GM21737 (cell line): ENCODE results near the gene PTPRD.

Experiments
- ATAC-seq: cut with Tn5 transposase; IDR thresholded peaks from one replicate; pipeline ENCODE4 v1.9.1; 2021; ENCODE audit warnings: mild to moderate bottlenecking, moderate library complexity; ENCODE audit not compliant: unreplicated experiment

The PTPRD gene

GRCh38 chr9:8879284-8879683 lies 1733.5 kb downstream of the PTPRD start:
- ATAC-seq = no peak

DNA sequence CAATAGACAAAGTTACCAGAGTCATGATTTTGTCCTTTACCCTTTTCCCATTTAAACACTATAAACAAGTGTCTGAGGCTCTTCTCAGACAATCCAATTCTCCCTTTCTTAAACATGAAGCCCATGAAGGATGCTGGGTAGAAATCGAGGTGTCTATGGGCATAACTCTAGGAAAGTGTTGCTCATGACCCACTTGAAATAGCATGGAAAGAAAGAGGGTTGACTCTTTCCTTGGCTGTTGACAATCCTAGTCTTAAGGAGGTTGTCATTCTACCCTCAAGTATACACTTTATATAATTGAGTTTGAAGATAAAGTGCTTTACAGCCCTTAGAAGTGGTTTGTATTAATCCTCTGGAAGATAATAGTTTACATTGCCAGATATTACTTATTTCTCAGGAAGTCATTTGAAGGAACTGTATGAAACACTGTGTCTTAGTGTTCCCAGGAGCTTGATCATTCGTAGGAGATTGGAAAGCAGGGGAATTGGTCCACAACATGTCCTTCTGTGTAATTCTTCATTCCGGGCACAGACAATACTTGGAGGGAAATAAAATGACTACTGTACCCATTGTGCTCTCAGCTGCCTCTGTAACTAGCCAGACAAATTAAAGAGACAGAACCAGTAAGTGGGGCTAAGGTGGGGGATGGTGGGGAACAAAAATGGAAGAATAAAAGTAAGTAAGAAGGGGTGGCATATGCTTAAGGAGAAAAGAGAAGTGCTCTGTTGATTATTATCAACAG lies 1734.9 kb downstream of the PTPRD start:
- ATAC-seq = no peak

DNA sequence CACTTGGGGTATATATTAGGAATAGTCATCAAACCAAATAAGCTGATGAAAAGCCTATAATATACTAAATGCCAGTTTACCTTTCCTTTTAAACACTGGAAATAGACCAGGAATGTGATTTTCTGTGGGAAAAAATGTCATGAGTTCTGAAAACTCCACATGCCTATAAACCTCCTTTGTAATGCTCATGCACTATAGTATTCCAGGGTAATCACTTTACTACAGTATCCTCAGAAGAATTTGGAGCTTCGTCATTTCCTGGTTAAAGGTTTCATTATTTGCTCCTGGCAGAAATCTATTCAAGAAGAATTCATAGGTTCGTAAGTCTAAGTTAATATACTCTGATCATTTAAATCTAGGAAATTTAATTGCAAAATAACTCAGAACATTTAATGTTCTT lies 1736.5 kb downstream of the PTPRD start:
- ATAC-seq = no peak

DNA sequence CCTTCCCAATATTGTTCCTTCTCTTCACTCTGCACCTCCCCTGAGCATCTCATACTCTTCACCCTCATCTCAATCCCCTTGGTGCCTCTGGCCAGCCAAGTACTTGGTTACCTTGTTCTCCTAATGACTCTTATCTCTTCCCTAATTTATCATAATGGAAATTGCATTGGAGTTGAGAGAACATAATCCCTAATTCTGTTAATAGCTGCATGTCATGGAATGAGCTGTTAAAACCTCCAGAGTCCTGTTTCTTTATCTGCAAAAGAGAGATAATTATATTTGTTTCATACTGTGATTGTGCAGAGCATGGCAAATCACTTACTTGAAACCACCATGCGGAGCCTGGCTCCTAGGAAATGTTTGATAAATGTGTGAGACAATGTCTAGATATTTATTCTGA lies 1738.3 kb downstream of the PTPRD start:
- no peak for ATAC-seq

GRCh38 chr9:8872802-8873201 lies 1740.0 kb downstream of the PTPRD start:
- no peak for ATAC-seq

DNA sequence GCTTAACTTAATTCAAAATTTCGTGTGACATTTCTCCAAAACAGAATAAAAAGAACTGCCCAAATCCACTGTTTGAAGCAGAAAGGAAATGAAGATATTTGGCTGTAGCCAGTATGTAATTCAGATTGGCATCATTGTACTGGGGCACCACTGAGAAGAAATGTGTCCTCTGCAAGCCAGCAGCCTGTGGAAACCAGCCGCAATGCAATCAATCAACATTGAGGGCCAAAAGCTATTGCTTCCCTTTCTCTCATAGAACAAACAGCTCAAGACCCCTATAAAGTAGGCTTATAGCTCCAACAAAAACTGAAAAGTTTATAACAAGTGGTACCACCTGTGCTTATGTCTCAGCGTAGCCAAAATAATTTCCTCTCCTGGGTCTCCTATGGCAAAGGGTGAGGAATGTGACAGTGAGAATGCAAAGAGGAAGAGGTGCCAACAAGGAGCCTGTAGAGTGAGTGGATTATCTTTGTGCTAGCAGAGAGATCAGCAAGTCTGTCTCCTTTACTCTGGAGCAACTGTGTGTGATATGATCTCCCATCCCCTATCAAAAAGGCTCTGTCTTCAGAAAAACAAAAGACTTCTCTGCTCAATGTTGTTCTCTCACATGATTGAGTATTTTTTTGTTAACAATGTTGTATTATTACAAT lies 1740.9 kb downstream of the PTPRD start:
- no peak for ATAC-seq

DNA sequence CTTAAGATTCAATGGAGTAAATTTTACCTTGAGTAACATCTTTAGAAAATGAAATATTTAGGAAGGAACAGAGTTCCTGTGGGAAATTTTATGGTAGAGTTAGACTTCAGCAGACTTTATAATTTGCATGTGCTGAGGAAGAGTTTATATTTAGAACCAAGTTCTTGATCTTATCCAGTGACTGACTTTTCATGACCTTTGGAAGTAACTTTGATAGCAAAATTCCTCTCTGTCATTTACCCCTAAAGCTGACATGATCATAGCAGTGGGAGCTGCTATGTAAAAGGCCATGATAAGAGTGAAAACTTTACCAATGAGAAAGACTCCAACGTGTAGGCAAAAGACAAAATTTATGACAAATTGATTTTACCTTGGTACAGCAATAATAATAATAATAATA lies 1741.4 kb downstream of the PTPRD start:
- no peak for ATAC-seq

GRCh38 chr9:8869812-8870211 lies 1743.0 kb downstream of the PTPRD start:
- no peak for ATAC-seq

DNA sequence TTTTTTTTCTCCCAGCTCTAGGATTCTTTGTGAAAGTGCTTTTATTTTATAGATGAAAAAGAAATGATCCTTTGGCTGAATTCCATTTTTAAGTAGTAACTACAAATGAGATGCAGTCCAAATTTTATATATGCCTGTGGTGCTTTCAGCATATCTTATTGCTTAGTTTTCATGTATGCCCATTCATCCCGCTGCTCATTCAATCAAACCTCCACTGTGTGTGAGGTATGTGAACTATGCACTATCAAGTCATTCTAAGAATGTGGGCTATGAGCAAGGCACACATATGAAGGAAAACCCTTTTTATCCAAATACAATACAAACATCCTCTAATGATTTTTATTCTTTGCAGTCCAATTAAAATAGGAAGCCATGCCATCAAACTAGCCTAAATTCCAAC lies 1744.2 kb downstream of the PTPRD start:
- no peak for ATAC-seq

DNA sequence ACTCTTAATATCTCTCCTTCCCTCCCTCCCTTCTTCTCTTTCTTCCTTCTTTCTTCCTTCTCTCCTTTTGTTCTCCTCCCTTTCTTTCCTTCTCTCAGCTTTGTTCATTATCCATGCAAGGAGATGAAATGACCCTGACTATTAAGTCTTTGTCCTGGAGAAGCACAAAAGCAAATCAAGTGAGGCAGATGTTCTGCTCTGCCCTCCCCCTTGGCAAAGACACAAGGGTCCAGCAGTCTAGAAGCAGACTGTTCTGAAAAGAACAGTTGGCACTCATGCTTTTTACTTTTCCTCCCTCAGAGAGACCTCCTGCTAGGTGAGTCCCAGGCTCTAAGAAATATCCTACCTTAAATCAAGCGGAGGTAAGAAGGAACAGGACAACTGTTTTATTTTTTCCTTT lies 1745.7 kb downstream of the PTPRD start:
- ATAC-seq = no peak

DNA sequence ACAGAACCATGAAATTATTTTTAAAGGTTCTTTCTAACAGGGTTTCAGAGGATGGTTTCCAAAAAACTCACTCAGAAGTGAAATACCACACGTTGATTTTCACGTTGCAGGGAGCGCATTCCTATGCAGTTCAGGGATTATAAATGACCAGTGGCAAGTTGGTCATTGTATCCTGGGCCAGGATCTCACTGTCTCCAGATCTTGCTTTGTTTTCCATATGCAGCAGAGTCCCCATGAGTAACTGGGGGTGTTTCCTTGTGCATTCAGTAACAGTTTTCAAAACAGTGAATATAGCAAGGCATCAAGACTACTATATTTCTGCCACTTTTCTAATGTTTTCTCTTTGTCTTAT lies 1748.3 kb downstream of the PTPRD start:
- ATAC-seq = no peak

GRCh38 chr9:8863886-8864544 lies 1748.8 kb downstream of the PTPRD start:
- no peak for ATAC-seq

GRCh38 chr9:8863069-8863468 lies 1749.7 kb downstream of the PTPRD start:
- ATAC-seq = no peak

DNA sequence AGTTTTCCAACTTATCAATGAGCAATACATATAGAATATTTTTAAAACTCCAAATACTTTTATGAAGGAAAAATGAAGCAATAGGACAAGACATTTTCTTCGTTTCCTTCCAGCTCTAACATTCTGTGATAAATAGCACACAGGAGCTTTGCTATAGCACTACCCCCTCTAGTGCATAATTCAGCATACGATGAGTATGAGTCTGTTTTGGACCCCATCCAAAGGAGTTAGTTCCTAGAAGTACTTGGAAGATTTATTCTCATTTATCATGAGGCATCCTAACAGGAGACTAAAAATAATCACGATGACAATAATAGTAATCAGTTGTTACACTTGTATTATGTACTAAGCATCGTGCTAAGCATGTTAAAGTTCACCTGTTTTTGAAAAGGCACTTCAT lies 1751.9 kb downstream of the PTPRD start:
- ATAC-seq = no peak

DNA sequence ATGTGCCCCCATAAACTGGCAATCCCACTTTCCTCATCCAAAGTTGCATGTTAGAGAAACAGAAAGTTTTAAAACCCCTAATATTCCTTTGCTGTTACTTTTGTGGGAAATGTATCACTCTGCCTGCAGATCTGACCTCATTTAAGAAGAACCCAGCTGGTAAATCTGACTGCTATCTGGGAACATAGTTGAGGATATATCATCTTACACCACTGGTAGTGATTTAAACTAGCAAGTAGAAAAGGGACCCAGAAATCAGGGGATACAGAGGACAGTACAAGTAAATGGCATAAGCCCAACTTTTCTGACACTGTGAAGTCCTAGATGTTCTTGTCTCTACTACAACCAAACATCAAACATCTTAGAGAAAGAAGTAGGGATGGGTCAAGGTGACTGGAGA lies 1752.7 kb downstream of the PTPRD start:
- no peak for ATAC-seq

GRCh38 chr9:8859416-8859815 lies 1753.4 kb downstream of the PTPRD start:
- no peak for ATAC-seq

- no peak for ATAC-seq
Observed at GRCh38 chr9:8858596-8859161, 1754.1 kb downstream of the PTPRD start.

DNA sequence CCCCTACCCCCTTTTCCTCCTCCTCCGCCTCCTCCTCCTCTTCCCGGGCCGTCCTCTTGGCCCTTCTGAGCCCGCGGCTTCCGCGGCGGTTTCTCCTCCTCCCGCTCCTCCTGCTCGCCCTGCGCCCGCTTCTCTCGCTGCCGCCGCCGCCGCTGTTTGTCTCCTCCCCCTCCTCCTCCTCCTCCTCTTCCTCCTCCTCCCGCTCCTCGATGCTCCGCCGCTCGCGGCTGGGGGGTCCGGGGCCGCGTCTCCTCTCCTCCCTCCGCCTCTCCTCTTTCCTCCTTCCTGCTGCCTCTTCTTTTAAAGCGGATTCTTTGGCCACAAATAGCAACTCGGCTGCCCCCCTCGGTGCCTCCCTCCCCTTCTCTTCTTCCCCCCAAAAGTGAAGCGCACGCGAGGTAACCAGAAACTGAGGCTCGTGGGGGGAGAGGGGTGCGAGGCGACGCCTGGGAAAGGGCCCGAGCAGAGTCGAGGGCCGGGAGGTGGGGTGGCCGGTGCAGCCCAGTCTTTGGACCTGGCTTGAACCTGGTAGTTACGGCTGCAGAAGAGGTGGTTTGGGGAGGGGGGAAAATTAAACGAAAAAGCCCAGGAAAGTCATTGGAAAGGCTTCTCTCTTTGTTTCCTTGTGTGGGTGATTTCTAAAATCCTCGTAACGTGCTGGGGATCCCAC lies 1754.7 kb downstream of the PTPRD start:
- no peak for ATAC-seq

GRCh38 chr9:8857068-8857925 lies 1755.5 kb downstream of the PTPRD start:
- no peak for ATAC-seq

GRCh38 chr9:8856396-8857067 lies 1756.3 kb downstream of the PTPRD start:
- no peak for ATAC-seq
